Stimulated activated CD4-positive, alpha-beta T cell treated with anti-CD3 and anti-CD28 coated beads, Interleukin-4, amount 100 ng/mL, for 24 hours (primary cell): ENCODE data around the gene PPP2R3C.
"Not testable (repeated sequence)": the region's sequence is repeated elsewhere in the genome, so short reads cannot be mapped to it uniquely, and the experiment has no call there.

ENCODE experiments used
- DNase-seq: peaks from one replicate; pipeline ENCODE4 v3.0.0-alpha.2; 2020

The PPP2R3C gene

DNA sequence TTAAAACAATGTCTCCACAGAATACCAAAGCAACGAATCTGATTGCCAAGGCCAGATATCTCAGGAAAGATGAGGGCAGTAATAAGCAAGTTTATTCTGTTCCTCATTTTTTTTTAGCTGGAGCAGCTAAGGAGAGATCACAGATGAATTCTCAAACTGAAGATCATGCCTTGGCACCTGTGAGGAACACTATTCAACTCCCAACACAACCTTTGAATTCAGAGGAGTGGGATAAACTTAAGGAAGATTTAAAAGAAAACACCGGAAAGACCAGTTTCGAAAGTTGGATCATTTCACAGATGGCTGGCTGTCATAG, 1.6 kb upstream of the PPP2R3C start:
- DNase-seq = no peak

DNA sequence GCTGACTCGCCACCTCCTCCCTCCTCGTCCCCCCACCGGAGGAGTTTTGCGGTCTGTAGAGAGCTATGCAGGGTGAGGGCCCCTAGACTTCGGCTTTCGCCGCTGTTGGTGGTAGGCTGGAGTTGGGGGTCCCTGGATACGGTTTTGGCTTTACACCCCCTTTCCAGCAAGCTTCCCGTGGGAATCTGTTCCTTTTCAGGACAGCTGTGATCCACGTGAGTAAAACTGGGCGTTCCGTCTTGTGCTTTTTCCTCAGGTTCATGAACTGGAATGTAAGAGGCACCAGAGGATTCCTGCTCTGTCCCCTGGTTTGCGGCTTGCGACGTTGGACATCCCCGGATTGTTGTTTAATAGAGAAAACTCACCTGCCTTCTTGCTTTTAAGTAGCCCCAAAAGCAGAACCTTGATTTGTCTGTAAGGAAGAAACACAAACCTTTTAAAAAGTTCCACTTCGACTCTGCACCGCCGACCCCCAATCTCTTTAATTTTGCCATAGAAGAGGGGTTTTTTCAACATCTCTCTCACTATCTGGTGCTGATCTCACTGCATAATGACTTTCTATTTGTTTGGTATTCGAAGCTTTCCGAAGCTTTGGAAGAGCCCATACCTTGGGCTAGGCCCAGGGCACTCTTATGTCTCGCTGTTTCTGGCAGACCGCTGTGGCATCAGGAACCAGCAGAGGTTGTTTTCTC, 1.1 kb upstream of the PPP2R3C start:
- DNase-seq = no peak

DNA sequence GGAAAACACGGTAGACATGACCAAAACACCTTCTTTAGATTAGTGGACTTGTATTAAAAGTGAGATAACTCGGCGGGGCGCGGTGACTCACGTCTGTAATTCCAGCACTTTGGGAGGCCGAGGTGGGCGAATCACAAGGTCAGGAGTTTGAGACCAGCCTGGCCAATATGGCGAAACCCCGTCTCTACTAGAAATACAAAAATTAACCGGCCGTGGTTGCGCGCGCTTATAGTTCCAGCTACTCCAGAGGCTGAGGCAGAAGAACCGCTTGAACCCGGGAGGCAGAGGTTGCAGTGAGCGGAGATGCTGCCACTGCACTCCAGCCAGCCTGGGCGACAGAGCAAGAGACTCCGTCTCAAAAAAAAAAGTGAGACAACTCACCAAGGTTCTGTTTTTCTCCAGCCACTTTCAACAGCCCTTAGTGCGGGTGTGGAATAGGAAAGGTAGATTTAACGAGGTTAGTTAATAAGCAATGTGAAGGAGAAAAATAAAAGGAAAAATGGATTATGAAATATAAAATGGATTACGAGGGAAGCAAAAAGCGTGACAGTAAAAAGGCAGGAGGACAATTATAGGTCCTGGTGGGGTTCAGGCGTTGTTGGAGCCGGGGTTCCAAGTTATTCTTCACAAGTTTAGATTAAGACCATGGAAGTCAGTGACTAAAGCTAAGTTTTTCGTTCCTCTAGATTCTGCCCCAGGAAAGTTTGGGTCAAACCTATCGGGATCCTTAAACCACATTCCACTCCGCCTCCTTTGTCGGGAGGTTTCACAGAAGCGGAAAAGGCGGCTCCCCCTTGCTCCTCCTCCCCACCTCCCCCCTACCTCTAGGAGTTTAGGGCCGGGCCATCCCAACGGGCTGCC, 534 bp downstream of the PPP2R3C start:
- peak; percentile 9 for DNase-seq

- DNase-seq = no peak
Observed at GRCh38 chr14:35117112-35117511, 4.7 kb downstream of the PPP2R3C start.

GRCh38 chr14:35116242-35116641, 5.5 kb downstream of the PPP2R3C start:
- DNase-seq = no peak

GRCh38 chr14:35114036-35114435, 7.8 kb downstream of the PPP2R3C start:
- no peak for DNase-seq

- DNase-seq = no peak
Observed at GRCh38 chr14:35113308-35113950, 8.4 kb downstream of the PPP2R3C start.

- no peak for DNase-seq
Observed at GRCh38 chr14:35112641-35113040, 9.1 kb downstream of the PPP2R3C start.

DNA sequence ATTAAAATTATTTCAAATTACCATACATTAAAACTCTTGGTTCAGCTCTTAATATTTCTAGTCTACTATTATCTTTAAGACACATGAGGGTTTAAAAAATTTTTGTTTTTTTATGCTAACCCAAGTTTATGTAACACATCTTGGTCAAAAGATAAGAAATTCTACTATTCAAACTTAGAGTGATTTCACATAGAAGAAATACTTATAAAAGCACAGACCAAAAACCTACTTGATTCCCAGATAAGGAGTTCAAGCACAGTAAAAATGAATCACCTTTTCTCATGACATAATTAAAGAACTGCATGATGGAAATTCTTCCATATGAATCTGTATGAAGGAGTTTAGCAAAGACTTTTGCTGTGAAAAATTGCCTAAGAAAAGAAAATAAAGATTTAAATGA, 13.9 kb downstream of the PPP2R3C start:
- no peak for DNase-seq

GRCh38 chr14:35094645-35095044, 27.1 kb downstream of the PPP2R3C start:
- not testable (repeated sequence) for DNase-seq

DNA sequence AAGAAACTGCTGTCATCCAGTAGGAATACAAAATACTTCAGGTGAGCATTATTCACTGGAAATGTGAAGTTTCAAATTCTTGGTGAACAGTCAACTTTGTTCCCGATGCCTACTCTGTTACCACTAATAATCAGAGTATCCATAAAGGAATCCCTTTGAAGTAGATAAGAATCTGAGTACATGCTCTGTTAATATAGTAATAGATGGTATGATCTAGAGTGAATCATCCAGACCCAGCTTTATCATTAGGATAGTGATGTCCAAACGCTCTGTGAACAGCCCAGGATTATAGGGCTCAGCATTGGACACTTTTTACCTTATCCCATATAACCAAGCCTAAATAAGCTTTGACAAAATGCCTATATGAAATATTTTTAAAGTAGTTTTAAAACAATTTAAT, 33.3 kb downstream of the PPP2R3C start:
- no peak for DNase-seq

DNA sequence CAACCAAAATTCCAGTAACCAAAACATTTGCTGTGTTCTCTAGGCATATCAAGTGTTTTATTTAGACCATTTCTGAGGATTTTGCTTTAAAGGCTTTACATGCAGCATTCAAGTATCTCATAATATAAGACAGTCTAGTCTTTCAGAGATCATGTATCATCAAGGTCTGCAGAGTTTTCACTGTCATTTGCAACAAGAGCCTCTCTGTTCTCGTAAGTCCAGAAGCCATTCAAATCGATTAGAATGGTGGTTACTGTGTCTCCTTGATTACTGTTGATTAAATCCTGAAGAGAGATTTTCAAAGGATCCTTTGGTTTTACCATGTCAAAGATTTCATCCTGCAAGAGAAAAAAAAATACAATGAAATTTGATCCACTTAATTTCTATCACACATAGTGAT, 36.3 kb downstream of the PPP2R3C start:
- no peak for DNase-seq

- no peak for DNase-seq
Observed at GRCh38 chr14:35083530-35084150, 38.1 kb downstream of the PPP2R3C start.

DNA sequence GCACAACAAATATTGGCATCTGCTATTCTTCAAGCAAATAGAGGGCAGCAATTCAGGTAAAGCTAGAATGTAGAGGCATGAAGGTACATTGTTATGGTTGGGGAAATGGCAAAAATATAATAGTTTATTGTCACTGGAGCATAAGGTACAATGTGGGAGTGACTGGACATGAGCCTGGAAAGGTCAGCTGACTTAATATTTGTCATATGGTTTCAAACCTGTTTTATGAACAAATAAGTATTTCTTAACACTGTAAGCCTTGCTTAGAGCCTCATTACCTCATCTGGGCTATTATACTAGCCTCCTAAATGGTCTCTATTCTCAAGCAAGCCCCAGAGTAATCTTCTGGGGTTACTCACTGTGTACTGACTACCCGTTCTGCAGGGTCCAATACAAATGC, 42.0 kb downstream of the PPP2R3C start:
- DNase-seq = no peak

GRCh38 chr14:35078082-35078481, 43.7 kb downstream of the PPP2R3C start:
- no peak for DNase-seq

- no peak for DNase-seq
Observed at GRCh38 chr14:35073486-35073885, 48.3 kb downstream of the PPP2R3C start.

DNA sequence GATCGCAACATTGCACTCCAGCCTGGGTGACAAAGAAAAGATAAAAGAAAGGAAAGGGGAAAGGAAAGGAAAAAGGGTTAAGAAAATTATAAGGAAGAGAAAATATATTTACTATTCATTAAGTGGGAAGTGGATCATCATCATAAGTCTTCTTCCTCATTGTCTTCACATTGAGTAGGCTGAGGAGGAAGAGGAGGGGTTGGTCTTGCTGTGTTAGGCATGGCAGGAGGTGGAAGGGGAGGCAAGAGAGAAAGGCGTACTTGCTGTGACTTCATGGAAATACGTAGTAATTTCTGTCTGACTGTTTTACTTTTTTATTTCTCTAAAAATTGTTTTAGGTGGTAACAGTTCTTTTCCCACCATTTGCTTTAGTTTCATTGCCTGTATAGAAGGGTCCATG, 49.6 kb downstream of the PPP2R3C start:
- no peak for DNase-seq

- no peak for DNase-seq
Observed at GRCh38 chr14:35068238-35069012, 53.4 kb downstream of the PPP2R3C start.

GRCh38 chr14:35065731-35066130, 56.1 kb downstream of the PPP2R3C start:
- DNase-seq = not testable (repeated sequence)

DNA sequence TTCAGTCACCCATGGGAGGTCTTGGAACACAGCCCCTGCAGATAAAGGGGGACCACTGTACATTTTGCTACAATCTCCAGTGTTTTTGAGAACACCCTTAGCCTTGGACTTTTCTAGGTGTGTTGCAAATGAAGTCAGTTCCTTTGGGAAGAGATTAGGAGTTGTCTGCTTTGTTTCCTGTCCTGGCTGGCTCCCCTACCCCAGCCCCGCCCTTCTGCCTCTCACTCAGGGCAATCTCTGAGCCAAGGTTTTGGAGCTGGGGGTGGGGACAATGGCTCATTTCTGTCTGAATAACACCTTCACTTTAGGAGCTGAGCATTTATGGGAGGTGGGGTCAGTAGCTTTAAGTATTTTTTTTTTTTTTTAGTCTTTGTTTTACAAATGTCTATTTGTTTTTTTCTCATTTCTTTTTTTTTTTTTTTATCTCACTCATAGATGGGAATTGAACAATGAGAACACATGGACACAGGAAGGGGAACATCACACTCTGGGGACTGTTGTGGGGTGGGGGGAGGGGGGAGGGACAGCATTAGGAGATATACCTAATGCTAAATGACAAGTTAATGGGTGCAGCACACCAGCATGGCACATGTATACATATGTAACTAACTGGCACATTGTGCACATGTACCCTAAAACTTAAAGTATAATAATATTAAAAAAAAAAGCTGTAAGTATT, 60.5 kb downstream of the PPP2R3C start:
- not testable (repeated sequence) for DNase-seq

GRCh38 chr14:35052637-35053036, 69.2 kb downstream of the PPP2R3C start:
- DNase-seq = no peak

DNA sequence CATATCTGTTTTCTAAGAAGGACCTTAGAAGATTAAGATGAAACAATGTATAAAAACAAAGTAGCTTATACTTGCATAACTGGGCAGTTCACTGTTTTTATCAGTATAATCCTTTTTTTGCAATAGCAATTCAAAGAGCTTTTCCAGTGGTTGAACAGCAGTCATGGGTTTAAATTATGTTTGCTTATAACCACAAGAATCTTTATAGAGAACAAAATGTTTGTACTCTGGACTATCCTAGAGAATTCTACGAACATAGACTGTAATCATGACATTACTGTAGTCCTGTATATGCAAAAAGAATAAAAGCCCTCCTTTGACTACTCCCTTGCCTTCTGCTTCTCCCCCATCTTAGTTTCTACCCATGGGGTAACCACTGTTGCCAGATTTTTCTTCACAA, 70.0 kb downstream of the PPP2R3C start:
- no peak for DNase-seq
